HG03280 (cell line): Measurements from ENCODE around the gene BRF1.

Source experiments
- ATAC-seq: cut with Tn5 transposase; IDR thresholded peaks from one replicate; pipeline ENCODE4 v1.9.1; 2021; ENCODE audit warnings: mild to moderate bottlenecking, moderate library complexity; ENCODE audit not compliant: unreplicated experiment

BRF1 gene

DNA sequence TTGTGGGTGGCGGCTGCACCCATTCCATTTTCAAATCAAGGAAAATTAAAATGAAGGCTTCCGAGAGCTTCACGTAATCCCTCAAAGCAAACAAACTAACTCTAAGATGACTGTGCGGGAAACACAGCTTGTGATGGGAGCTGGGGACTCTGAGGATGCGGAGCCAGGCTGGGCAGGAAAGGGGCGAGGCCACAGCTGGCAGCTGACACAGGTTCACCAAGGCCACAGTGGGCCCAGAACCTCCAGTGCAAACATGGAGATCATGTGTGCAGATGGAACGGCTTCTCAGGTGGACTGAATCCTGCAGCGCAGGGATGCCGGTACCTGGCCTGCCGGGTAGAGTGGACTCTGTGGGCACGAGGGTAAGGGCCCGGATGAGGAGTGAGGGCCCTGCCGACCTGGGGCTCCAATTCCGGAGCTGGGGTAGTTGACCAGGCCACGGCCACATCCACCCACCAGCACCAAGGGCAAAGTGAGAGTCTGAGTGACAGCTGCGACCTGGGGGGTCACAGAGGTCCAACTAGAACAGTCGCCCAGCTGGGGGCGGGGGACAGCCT, 71.6 kb downstream of the BRF1 start:
- ATAC-seq: no peak

- no peak for ATAC-seq
Measured at GRCh38 chr14:105228562-105228961, 72.2 kb downstream of the BRF1 start.

DNA sequence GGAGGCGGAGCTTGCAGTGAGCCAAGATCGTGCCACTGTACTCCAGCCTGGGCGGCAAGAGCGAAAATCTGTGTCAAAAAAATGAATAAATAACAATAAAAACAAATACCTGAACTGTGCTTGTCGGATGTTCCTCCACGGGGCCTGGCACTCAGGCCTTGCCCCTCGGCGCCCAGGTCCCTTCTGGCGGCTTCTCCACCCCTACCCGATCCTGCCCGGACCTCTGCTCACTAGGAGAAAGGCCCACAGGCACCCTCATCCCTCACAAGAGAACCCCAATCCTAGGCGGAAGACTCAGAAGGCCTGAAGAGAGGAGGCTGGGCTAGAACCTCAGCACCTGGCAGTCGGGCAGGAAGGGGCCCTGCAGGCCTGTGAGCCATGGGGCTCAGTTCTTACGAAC, 73.5 kb downstream of the BRF1 start:
- no peak for ATAC-seq

DNA sequence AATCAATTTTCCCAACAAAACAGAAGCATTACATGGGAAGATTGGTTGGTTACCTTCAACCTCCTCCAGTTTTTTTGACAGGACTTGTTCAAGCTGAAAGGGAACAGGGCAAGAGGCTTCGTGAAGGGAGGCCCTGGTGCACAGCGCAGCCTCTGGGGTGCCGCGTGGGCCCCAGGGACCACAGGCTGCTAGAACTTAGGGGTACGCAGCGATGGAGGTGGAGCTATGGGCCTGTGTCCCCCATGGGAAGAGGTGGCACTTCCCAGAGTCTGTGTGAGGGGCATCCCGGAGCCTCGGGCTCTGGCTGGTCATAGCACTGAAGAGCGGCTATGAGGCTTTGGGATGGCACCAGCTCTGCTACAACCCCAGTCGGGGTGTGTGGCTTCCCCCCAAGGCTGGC, 74.6 kb downstream of the BRF1 start:
- ATAC-seq: no peak

DNA sequence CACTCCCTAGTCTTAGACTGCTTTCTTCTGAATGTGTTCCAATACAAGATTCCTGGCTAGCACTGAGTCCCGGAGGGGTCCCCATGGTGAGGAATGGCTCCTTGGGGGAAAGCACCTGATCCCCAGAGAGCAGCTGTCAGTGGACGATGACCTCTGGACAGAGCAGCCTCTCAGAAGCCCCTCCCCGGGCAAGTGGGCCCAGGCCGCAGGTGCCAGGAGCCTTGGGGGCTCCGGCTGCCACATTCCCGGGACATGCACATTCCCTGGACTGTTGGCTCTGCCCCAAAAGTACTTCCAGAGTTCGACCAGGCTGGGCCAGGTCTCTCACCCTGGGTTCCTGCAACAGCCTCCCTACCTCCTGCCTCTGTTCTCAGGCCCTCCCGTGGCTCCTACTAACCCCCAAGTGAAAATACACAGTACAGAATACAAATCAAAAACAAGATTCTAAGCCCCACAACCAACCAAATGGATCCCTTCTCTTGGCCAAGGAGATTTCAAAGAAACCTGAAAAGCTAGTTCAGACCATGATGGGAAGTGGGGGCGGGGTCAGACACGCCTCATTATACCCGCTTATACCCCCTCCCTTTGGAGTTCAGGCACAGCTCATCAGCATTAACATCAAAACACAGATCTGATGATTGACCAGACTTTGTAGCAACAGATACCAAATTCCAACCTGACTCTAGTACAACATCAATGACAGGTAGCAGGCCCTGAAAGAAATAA, 75.8 kb downstream of the BRF1 start:
- ATAC-seq: no peak

GRCh38 chr14:105223770-105224544, 76.8 kb downstream of the BRF1 start:
- no peak for ATAC-seq

GRCh38 chr14:105223260-105223659, 77.5 kb downstream of the BRF1 start:
- no peak for ATAC-seq

GRCh38 chr14:105221598-105222178, 79.1 kb downstream of the BRF1 start:
- ATAC-seq: no peak

- ATAC-seq: no peak
Measured at GRCh38 chr14:105220699-105221597, 79.9 kb downstream of the BRF1 start.

- ATAC-seq: no peak
Measured at GRCh38 chr14:105219753-105220152, 81.0 kb downstream of the BRF1 start.

- ATAC-seq: no peak
Measured at GRCh38 chr14:105219043-105219612, 81.7 kb downstream of the BRF1 start.

DNA sequence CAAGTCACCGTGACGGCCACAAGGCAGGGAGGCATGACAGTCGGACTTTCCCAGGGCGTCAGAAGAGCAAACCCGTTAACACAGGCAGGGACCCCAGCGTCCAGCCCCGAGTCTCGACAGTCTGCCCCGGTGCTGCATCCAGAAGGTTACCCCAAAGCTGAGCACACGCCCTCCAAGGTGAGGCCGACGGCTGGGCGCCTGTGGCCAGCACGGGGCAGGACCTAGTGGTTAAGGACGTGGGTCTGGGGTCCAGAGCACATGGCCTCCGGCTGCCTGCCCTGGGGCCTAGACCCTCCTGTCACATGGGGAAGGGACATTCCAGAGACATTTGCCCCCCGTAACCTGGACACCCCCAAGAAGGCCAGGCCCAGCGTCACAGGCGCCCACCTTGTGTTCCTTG, 82.2 kb downstream of the BRF1 start:
- ATAC-seq: no peak

DNA sequence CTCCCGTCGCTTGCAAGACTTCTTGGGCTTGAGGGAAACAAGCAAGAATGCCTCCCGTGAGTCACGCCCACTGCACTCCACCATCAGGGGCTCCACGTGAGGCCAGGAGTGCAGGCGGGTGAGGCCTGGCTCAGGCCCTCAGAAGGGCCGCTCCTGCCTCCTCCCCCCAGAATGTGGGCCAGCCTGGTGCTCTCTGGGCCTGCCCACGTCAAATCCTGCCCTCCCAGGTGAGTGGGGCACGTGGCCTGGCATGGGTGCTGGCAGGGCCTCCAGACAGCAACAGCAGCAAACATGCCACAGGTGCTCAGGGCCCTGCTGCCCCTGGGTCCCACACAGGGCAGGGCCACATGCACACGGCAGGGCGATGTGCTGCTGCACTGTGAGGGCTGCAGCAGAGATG, 83.0 kb downstream of the BRF1 start:
- ATAC-seq: no peak

DNA sequence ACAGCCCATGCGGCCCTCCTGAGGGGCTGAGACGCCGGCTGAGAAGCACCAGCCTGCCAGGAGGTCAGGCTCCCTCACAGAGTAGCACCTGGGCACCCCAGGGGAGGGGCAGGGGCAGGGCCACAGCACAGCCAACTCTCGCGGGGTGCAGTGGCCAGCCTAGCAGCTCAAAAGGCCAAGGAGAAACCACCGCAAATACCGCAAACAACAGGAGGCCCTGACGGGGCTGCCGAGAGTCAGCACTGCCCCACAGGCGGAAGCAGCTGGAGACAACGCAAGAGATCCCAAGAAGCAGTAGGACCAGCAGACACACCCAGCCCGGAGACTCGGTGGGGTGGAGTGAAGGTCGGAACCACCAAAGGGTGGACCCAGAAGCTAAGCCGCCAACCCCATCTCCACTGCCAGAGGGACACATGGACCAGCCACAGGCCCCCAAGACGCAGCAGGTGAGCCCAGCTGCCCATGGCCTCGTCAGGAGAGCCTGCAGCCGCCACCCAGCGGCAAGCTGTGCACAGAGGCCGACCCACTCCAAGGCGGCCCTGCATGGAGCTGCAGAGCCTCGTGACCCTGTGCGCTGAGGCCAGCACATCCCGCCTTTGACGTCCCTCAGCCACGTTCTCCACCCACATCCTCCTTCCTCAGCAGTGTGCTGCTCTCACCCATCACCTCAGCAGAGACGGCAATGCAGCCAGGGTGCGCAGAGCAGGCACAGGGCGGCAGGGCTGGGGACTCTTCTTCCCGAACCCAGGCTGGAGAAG, 84.1 kb downstream of the BRF1 start:
- ATAC-seq: no peak

GRCh38 chr14:105215602-105216001, 85.2 kb downstream of the BRF1 start:
- ATAC-seq: no peak

DNA sequence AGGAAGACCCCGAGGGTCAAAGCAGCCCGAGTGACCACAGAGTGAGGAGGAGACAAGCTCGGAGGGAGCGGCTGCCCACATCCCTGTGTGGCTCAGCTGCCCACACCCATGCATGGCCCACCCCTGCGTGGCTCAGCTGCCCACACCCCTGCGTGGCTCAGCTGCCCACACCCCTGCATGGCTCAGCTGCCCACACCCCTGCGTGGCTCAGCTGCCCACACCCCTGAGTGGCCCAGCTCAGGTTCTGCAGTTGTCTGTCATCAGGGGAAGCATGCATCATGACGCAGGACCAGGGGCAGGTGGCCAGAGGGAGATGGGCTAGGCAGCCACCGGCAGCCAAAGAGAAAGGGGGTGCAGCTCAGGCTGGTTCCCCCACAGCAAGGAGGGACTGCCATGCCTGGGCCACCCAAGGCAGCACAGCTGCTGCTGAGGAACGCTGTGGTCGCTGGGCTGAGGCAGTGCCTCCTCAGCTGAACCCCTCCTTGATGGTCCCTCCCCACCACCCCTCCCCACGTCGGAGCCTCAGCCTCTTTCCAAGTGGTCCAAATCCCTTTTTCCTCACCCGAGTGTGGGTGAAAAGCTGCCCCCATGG, 86.4 kb downstream of the BRF1 start:
- no peak for ATAC-seq

DNA sequence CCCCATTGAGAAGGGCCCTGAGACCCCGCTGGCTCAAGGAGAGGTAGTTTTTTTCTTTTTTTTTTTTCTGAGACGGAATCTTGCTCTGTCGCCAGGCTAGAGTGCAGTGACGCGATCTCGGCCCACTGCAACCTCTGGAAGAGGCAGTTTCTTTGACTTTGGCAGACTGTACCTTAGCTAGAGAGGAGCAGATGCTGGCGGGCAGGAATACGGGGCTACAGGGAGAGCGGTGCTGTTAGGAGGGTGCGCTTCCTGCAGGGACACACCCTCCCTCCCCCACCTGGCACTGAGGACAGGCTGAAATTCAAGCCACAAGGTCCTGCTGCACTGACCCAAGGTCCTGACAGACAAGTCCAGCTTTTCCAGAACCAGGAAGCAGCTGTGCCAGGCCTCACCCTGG, 87.4 kb downstream of the BRF1 start:
- ATAC-seq: no peak

- no peak for ATAC-seq
Measured at GRCh38 chr14:105212541-105213300, 88.1 kb downstream of the BRF1 start.

DNA sequence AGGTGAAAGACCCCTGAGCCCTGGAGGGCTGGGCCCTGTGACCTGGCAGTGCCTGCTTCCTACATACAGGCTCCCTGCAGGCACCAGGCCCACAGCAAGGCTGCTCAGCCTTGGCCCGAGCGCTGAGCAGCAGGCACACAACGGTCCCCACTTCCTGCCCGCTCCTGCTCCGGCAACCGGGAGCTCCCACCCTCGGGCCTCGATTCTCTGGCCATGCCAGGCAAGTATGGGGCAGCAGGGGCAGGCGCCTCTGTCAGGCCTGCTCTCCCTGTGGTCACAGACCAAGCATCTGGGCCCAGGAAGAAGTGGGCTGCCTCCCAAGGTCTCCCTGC, 89.1 kb downstream of the BRF1 start:
- ATAC-seq: no peak
